ENCODE data around the gene SH3PXD2A. TPM values are rescaled to one million over a fixed set of nuclear protein-coding genes. Genes with fewer than 3 reads are reported as not detected.

The SH3PXD2A gene
- total RNA-seq, 1 donor from 2014 or later: 50.3 TPM

- no peak for DNase-seq (ENCODE audit: low spot score)
These were observed 20.8 kb downstream of the SH3PXD2A start for GRCh38 chr10:103834436-103835095.

- DNase-seq (ENCODE audit: low spot score): peak; percentile 74
These were observed 21.5 kb downstream of the SH3PXD2A start for GRCh38 chr10:103833731-103834365.

- DNase-seq (ENCODE audit: low spot score): no peak
These were observed 22.6 kb downstream of the SH3PXD2A start for GRCh38 chr10:103832806-103833205.

GRCh38 chr10:103829838-103830465 lies 25.4 kb downstream of the SH3PXD2A start:
- no peak for DNase-seq (ENCODE audit: low spot score)

GRCh38 chr10:103829278-103829677 lies 26.1 kb downstream of the SH3PXD2A start:
- DNase-seq (ENCODE audit: low spot score): no peak

GRCh38 chr10:103828587-103829197 lies 26.7 kb downstream of the SH3PXD2A start:
- DNase-seq (ENCODE audit: low spot score): no peak

GRCh38 chr10:103828107-103828506 lies 27.3 kb downstream of the SH3PXD2A start:
- no peak for DNase-seq (ENCODE audit: low spot score)

- no peak for DNase-seq (ENCODE audit: low spot score)
These were observed 28.5 kb downstream of the SH3PXD2A start for GRCh38 chr10:103826885-103827284.

- DNase-seq (ENCODE audit: low spot score): no peak
These were observed 31.1 kb downstream of the SH3PXD2A start for GRCh38 chr10:103824281-103824680.

GRCh38 chr10:103823706-103824272 lies 31.6 kb downstream of the SH3PXD2A start:
- no peak for DNase-seq (ENCODE audit: low spot score)

- DNase-seq (ENCODE audit: low spot score): no peak
These were observed 32.6 kb downstream of the SH3PXD2A start for GRCh38 chr10:103822800-103823199.

- DNase-seq (ENCODE audit: low spot score): no peak
These were observed 33.2 kb downstream of the SH3PXD2A start for GRCh38 chr10:103822107-103822716.

- DNase-seq (ENCODE audit: low spot score): peak; percentile 61
These were observed 35.0 kb downstream of the SH3PXD2A start for GRCh38 chr10:103820101-103821062.

- DNase-seq (ENCODE audit: low spot score): no peak
These were observed 35.9 kb downstream of the SH3PXD2A start for GRCh38 chr10:103819493-103819892.

GRCh38 chr10:103818765-103819374 lies 36.5 kb downstream of the SH3PXD2A start:
- no peak for DNase-seq (ENCODE audit: low spot score)

GRCh38 chr10:103818105-103818504 lies 37.3 kb downstream of the SH3PXD2A start:
- DNase-seq (ENCODE audit: low spot score): no peak

- no peak for DNase-seq (ENCODE audit: low spot score)
These were observed 38.9 kb downstream of the SH3PXD2A start for GRCh38 chr10:103816431-103816830.

GRCh38 chr10:103814626-103815370 lies 40.6 kb downstream of the SH3PXD2A start:
- DNase-seq (ENCODE audit: low spot score): no peak

GRCh38 chr10:103814105-103814504 lies 41.3 kb downstream of the SH3PXD2A start:
- DNase-seq (ENCODE audit: low spot score): no peak
